ENCODE measurements around the gene SPTBN2.

The SPTBN2 gene

GRCh38 chr11:66637557-66638176 is 91.3 kb downstream of the SPTBN2 start:
- no peak for DNase-seq

- no peak for DNase-seq
Measured at GRCh38 chr11:66636411-66636810, 92.6 kb downstream of the SPTBN2 start.

Measured in NCI-H2227 treated with DMSO at 0.1 percent for 48 hours (cell line).